HG03432 (cell line): Measurements from ENCODE around the gene FNDC4.
"Not testable (repeated sequence)": the region's sequence is repeated elsewhere in the genome, so short reads cannot be mapped to it uniquely, and the experiment has no call there.

Experiments used
- ATAC-seq: cut with Tn5 transposase; IDR thresholded peaks from one replicate; pipeline ENCODE4 v1.9.1; 2021; ENCODE audit warnings: mild to moderate bottlenecking, moderate library complexity; ENCODE audit not compliant: unreplicated experiment

Gene FNDC4

DNA sequence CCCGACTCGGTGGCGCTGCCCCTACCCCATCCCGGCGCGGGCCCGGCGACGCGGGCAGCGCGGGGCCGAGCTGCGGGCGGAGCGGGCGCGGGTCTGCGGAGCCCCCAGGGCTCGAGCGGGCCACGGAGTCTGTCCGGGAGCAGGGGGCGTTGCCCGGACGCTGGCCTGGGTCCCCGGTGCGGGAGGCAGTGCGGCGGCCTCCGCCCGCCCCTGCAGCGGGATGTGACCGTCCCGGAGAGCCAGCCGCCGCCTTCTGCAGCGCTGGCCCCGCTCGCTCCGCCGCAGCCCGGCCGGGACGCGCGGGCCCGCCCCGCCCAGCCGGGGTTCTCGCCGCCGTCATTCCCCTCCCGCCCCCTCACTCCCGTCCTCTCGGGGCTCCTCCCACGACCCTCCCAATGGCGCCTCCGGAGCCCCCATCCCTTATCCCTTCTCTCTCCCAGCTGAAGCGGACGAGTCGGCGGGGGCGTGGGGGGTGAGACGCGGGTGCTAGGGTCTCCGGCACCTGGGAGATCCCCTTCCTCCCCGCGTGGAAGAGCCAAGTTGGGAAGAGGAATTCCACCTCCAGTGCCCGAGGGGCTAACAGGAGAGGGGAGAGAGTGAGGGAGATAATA, at the start of gene FNDC4:
Gene FNDC4, minus strand, starts transcription at position 257 of the 611 bp plus-strand sequence. CDS start 521 bp downstream, outside the sequence.
- ATAC-seq = no peak

GRCh38 chr2:27544143-27544821, 49.3 kb upstream of the FNDC4 start:
- ATAC-seq = no peak

GRCh38 chr2:27539649-27540048, 44.6 kb upstream of the FNDC4 start:
- not testable (repeated sequence) for ATAC-seq

DNA sequence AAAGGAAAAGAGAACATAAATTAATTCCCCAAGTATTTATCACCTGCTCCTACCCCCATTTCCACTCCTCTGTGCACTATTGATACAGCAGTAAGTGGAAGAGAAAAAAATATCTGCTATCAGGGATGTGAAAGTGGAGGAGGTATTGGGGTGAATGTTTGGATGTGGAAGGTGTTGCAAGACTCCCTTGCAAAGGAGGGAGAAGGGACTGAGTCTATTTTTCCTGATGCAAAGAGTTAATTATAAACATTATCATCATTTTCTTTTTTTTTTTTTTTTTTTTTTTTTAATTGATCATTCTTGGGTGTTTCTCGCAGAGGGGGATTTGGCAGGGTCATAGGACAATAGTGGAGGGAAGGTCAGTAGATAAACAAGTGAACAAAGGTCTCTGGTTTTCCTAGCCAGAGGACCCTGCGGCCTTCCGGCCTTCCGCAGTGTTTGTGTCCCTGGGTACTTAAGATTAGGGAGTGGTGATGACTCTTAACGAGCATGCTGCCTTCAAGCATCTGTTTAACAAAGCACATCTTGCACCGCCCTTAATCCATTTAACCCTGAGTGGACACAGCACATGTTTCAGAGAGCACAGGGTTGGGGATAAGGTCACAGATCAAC, 43.9 kb upstream of the FNDC4 start:
- ATAC-seq = not testable (repeated sequence)

- no peak for ATAC-seq
Observed at GRCh38 chr2:27537287-27537686, 42.3 kb upstream of the FNDC4 start.

DNA sequence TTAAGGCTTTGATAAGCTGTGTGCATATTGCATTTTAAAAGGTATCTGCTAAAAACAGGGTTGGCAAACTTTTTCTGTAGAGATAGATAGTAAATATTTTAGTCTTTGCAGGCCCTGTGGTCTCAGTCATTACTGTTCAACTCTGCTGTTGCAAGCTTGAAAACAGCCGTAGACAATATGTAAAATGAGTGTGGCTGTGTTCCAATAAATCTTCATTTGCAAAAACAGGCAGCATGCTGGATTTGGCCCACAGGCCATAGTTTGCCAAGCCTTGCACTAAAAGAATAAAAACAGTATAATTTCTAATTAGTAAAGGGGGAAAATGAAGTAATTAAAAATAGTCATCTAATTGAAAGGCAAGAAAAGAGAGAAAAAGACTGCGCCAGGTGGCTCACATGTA, 37.0 kb upstream of the FNDC4 start:
- no peak for ATAC-seq

- no peak for ATAC-seq
Observed at GRCh38 chr2:27527182-27527581, 32.2 kb upstream of the FNDC4 start.

GRCh38 chr2:27522400-27522945, 27.5 kb upstream of the FNDC4 start:
- ATAC-seq = no peak

GRCh38 chr2:27520316-27520715, 25.3 kb upstream of the FNDC4 start:
- no peak for ATAC-seq

DNA sequence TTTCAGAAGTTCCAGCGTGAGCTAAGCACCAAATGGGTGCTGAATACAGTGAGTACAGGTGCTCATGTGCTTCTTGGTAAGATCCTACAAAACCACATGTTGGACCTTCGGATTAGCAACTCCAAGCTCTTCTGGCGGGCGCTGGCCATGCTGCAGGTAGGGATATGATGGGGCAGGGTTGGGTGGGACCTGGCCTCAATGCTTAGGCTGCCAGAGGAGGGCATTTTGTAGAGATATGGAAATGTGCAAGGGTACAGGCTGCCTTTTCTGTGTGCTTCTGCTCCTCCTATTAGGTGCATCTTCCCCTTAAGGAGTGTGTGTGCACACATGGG, 23.7 kb upstream of the FNDC4 start:
- ATAC-seq = no peak

GRCh38 chr2:27518113-27518781, 23.2 kb upstream of the FNDC4 start:
- no peak for ATAC-seq

GRCh38 chr2:27509326-27509725, 14.3 kb upstream of the FNDC4 start:
- ATAC-seq = no peak

GRCh38 chr2:27507293-27507692, 12.3 kb upstream of the FNDC4 start:
- no peak for ATAC-seq

- ATAC-seq = no peak
Observed at GRCh38 chr2:27506587-27506986, 11.6 kb upstream of the FNDC4 start.

DNA sequence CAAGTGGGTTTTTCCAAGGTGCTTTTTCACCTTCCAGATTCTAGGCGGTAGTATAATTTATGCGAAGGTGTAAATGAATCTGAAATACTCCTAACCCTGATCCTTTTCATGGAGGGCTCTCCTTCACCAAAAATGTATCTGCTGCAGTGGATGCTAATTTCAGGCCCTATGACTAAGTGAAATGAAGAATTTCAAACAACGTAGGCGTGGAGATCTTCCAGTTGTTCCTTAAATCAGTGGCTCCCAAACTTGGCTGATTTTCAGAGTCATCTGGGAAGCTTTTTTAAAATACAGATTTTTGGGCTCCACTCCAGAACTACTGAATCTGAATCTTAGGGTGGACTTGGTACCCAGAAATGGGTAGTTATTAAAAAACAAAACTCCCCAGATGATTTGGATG, 7.1 kb upstream of the FNDC4 start:
- no peak for ATAC-seq

- no peak for ATAC-seq
Observed at GRCh38 chr2:27501042-27501441, 6.0 kb upstream of the FNDC4 start.

GRCh38 chr2:27498975-27499374, 4.0 kb upstream of the FNDC4 start:
- ATAC-seq = no peak

DNA sequence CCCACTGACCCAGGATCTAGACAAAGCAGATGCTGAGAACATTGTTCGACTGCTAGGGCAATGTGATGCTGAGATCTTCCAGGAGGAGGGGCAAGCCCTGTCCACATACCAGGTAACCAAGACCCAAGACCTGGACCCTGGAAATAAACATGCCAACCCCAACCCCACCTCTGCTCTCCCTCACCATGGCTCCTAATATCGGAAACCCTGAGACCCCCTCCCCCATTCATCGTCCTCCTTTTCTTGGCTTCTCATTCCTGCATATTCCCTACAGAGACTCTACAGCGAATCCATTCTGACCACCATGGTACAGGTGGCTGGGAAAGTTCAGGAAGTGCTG, 2.3 kb upstream of the FNDC4 start:
- ATAC-seq = no peak

- ATAC-seq = no peak
Observed at GRCh38 chr2:27496357-27497287, 1.6 kb upstream of the FNDC4 start, which contains the start of gene GCKR. Gene GCKR, plus strand, starts transcription at chr2:27496839. Its CDS starts 66 bp downstream, at chr2:27496905.

DNA sequence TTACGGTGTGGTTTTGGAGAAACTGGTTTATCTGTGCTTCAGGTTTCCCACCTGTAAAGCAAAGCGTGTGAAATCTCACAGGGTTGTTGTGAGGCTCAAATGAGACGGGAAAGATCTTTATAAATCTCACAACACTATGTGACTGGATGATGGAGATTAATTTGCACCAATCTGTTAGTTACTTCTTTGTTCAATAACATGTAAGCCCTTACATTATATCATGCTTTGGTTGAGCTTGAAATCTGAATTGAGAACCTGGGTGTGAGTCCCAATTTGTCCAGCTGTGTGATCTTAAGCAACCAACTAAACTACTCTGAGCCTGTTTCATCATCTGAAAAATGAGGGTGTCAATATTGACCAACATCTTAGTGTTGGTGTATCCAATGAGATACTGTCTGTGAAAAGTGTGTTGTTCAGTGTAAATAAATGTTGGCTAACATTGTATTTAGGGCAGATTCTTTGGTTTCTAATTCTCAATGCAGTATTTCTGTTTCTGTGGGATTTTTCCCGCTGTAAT, 898 bp upstream of the FNDC4 start:
- ATAC-seq = no peak
